Stimulated activated CD8-positive, alpha-beta memory T cell treated with anti-CD3 and anti-CD28 coated beads, Interleukin-7, amount 100 ng/mL, for 24 hours (primary cell): ENCODE results near the gene STPG3.
A peak's percentile ranks its signal among the peaks of the same experiment; 100 is the strongest.
"Not testable (repeated sequence)": the region's sequence is repeated elsewhere in the genome, so short reads cannot be mapped to it uniquely, and the experiment has no call there.

ENCODE experiments used
- DNase-seq: peaks from one replicate; pipeline ENCODE4 v3.0.0-alpha.2; 2020; ENCODE audit warnings: low read depth

Gene STPG3

DNA sequence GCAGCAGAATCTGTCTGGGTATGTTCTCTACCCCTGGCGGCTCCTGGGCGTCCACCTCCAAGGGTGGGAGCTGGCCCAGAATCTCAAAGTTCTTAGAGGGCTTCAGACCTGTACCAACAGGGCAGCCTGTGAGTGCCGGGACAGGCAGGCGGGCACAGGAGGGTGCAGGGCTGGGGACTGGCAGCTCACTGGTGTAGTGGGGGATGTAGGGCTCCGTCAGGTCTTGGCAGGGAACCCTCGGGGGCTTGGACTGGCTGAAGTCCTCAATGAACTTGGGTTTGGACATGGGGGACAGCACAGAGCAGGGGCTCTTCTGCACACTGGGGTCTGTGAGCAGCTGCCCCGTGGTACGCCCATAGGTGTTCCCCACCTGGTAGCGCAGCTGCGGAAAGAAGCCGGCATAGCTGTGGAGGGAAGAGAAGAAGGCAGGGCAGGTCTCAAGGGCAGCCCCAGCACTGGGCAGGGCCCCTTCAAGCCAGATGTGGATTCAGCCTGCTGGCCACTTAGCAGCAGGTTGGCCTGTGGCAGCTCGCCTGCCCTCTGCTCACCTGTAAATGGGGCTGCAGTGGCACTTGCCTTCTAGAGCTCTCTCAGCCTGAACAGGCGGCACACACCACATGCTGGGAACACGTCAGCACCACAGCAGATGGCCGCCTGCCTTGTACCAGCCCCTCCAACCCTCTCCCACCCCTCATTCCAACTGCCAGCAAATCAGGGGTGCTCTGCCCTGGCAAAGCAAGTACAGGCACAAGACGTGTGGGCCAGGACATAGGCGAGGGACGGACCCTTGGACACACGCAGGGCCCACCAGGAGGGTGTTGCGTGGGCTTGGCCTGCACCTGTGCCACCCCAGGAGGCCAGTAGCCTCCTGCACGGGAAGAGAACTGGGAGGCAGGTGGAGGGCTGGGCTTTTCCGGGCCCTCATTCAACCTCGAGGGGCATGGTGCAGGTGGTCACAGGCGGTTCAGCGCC, 5.3 kb upstream of the STPG3 start:
- DNase-seq: no peak

DNA sequence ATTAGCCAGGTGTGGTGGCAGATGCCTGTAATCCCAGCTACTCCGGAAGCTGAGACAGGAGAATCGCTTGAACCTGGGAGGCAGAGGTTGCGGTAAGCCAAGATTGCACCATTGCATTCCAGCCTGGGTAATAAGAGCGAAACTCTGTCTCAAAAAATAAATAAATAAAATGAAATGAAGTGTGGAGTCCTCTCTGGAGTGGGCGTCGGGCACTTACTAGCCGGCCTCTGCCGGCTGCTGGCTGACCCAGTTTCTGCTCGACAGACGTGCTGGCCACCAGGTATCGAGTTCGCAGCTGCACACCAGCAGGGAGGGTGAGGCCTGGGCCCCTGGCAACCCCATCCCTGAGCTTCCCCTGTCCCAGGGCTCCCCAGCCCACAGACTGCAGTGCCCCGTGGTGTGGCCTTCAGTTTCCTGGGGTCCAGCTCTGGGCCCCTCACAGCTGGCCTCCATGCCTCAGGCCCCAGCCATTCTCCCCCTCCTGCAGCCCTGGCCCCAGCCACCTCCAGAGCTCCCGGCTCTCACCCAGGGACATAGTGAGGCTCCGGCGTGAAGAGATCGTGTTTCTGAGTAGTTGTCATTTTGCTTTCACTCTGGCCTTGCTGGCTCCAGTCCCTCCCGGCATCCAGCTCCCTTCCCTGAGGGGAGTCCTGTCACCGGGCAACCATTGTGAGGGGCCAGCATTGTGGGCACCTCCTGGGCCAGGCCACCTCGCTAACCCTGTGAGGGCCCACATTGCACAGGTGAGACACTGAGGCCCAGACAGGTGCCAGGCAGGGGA, 3.8 kb upstream of the STPG3 start:
- DNase-seq: no peak

DNA sequence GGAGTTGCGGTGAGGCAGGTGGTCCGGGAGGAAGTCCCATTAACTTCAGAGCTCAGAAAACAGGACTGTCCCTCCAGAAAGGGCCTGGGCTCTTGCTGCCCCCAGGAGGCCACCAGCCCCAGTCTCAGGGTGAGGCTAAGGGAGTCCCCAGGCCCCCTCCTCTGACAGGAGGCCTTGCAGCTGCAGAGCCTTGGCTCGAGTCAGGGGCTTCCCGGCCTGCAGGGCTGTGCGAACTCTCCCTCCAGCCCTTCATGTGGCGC, 3.2 kb upstream of the STPG3 start:
- DNase-seq: no peak

DNA sequence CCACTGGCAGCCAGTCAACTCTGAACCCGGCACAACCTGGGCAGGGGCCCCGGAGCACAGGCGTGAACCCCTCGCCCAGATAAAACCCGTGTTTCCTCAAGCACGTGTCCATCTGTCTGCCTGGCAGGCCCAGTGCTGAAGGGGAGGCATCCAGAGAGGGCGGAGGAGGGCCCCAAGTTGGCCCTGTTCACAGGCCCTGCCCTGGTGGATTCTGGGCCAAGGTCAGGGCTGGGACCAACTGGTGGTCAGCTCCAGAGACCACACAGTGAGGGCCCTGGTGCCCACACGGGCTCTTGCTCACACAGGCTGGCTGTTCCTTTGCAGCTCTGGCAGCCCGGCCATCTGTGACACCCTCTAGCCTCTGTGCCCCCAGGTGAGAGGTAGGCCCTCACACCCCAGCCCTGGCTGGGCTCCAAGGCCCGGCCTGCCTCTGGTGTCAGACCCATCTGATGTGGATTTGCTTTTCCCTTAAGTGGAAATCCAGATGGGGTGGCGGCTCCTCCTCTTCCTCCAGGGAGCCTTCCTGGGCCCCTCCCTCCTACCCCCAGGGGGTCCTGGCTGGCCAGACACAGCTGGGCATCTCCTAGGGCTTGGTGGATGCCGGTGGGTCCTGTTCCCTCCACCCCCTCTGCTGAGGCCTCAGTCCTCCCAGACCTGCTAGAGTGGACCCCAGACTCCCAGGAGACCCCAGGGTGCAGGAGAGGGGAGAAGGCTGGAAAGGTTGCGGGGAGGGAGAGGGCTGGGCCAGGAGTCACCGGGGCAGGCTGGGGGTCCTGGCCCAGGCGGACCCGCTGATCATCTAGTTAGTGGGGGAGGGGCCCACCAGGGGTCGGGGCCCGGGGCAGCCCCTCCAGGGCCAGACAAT, 525 bp upstream of the STPG3 start:
- DNase-seq: no peak

DNA sequence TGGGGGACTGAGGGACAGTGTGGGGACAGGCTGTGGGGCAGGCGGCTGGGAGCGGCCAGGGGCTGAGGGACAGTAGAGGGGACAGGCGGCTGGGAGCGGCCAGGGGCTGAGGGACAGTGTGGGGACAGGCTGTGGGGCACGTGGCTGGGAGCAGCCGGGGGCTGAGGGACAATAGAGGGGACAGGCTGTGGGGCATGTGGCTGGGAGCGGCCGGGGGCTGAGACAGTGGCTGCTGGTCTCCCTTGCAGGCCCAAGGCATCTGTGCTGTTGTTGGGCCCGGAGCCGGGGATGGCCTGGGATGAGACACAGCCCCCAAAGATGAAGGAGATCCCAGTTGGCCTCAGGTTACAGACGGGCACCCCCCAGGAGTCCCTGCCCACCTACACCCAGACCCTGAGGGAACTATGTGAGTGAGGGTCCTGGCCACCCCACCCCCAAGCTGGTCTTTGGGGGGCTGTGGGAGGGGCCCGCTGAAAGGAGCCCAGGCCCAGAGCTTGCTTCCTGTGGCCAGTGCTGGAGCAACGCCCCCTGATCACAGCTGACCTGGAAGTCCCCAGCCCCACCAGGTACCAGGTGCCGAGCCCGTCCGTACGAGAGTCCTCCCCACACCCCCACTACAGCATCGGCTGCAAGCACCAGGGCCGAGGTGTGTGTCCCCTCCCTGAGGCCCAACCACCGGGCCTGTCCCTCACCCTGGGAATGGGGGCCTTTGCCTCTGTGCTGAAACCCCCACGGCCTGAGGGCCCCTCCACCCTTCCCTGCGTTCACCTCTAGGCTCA, 593 bp downstream of the STPG3 start:
- no peak for DNase-seq

DNA sequence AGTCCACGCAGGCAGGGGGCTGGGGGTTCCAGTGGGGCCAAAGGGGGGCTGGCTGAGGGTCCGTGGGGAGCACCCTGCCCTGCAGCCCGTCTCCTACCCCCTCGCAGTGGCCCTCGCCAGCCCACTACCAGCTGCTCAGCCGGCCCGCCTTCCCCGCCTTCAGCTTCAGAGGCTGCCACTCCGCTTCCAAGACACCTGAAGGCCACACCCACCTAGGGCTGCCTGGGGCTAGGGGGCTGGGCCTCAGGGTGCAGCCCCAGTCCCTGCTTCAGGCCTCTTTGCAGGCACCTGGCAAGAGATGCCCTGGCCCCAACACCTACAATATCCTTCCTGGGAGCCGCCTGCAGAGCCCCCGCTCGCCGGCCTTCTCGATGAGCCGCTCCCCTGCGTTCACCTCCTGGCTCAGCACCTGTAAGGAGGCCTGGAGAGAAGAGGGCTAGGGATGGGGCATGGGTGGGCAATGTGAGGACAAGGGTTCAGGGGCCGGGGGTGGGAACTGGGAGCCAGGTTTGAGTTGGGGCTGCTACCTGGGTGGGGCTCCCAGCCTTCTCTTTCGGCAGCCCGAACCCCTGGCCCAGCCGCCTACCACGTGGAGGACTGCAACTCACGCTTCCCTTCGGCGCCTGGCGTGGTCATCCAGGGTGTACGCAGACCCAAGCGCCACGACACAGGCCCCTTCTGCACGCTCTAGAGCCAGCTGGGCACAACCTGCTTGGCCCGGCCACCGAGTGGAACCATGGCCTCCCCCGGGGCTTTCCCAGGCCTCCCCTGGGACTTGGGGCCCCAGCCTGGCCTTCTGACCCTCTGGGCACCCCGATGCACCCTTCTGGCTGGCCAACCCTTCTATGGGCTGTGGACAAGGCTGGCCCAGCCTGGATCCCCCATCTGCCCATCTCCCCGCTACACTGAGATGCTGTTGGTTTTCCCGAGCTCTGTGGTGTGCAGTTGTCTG, 1.7 kb downstream of the STPG3 start:
- DNase-seq: no peak

DNA sequence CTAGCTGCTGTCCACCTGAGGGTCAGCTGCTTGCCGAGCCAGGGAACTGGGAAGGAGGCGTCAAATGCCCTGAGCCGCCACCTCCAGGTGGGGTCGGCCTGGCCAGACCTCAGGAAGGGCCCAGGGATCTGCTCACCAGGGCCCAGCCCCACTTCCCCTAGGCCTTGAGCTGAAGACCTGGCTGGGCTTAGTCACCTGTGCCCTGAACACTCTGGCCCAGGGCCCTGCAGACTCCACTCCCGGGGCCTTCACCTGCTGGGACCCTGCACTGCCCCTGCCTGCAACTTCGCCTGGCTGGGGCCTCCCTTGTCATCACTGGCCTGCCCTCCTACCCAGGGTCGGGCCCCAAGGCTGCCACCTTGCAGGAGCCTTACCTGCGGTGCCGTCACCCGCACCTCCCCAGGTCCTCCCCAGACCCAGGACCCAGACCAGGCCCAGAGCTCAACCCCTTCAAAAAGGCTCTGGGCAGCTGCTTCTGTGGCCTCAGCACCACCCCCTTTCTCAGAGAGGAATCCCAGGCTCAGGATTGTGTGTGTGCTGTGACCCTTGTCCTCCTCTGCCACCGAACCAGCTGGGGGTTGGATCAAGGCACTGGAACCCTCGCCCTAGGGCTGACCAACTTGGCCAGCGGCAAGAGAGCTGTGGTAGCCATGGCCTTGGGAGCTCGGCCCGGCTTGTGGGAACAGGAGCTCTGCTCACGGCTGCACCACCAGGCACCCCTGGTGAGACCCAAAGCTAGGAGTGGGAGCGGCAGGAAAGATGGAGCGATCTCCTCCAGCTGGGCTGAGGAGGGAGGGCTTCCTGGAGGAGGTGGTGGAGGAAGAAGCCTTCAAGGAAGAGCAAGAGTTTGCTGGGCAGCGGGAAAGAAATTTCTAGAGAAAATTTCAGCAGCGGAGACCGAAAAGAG, 2.9 kb downstream of the STPG3 start:
- no peak for DNase-seq

DNA sequence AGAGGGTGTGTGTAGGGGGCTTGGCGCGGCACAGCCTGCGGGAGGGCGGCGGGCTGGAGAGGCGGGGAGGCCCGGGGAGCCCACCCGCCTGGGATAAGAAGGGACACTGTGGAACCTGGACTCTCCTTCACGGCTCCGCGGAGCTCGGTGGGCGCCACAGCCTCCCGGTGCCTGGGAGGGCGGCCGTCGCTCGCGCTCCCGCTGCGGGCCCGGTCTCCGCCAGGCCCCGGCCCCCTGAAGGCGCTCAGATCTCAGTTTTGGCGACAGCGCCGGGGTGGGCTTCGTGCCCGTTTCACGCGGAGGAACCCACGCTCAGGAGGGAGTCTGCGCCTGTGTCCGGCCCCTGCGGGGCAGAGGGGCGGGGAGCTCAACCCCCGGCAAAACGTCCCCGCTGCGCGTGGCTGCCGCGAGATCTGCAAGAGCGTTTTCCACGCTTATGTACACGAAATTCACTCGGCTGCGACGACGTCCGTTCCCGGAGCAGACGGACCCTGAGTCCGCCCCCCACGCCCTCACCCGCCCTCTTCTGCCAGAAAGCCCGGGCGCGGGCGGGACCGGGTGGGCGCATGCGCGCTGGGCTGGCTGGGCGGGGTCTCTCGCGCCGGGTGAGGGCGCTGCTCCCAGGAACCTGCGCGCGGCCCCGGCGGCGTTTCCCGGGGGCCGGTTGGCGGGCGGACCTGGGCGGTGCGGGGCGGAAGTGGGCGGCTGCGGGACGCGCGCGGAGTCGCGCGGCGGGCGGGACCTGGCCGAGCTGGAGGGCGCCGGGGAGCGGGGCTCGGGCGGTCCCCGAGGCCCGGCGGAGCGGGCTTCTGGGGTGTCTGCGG, 3.8 kb downstream of the STPG3 start, which contains the start of gene NELFB:
TSS of gene NELFB (plus strand) at position 704 of the 824 bp plus-strand sequence.
- DNase-seq: peak; percentile 95

DNA sequence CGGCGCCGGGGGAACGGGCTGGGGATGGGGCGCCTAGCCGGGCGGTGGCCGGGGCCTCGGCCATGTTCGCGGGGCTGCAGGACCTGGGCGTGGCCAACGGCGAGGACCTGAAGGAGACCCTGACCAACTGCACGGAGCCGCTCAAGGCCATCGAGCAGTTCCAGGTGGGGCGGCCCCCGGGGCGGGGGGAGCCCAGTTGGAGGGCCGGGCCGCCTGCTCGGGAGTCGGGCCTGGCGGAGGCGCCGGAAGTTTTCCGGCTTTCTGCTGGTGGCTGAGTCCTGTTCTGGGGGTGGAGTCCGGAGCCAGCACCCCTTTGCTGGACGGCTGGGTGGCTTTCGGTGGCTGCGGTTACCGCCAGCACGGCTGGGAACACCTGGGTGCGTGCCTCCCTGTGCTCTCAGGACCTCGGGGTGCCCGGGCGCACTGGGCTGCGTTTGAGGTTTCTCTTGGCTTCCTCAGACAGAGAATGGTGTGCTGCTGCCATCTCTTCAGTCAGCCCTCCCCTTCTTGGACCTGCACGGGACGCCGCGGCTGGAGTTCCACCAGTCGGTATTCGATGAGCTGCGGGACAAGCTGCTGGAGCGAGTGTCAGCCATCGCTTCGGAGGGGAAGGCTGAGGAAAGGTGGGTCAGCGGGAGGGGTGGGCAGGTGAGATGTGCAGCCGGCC, 4.5 kb downstream of the STPG3 start:
- no peak for DNase-seq

DNA sequence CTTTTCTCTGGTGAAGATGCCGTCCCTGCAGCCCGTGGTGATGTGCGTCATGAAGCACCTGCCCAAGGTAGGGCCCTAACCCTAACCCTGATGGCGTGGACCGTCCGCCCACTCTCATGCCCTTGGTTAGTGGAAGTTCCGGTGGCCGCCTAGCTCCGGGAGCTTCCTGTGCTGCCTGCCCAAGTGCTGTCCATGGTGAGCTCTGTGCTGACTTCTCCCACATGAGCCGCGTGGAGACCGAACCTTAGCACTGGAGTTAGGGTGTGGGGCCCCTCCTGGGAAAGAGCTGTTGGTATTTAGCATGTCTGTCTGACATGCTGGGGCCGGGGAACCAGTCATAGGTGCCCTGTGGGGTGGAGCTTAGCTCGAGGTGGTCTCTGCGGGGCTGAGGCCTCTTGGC, 5.3 kb downstream of the STPG3 start:
- no peak for DNase-seq

DNA sequence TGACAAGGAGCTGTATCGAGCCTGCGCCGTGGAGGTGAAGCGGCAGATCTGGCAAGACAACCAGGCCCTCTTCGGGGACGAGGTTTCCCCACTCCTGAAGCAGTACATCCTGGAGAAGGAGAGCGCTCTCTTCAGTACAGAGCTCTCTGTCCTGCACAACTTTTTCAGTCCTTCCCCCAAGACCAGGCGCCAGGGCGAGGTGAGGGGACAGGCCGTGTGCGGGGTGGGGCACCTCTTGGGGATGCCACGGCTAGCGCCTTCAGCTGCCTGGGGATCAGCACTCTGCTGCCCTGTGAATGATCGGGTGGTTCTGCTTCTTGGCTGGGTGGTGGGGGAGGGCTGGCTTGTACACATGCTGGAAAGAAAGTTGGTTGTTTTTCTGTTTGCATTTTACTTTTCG, 5.8 kb downstream of the STPG3 start:
- no peak for DNase-seq

DNA sequence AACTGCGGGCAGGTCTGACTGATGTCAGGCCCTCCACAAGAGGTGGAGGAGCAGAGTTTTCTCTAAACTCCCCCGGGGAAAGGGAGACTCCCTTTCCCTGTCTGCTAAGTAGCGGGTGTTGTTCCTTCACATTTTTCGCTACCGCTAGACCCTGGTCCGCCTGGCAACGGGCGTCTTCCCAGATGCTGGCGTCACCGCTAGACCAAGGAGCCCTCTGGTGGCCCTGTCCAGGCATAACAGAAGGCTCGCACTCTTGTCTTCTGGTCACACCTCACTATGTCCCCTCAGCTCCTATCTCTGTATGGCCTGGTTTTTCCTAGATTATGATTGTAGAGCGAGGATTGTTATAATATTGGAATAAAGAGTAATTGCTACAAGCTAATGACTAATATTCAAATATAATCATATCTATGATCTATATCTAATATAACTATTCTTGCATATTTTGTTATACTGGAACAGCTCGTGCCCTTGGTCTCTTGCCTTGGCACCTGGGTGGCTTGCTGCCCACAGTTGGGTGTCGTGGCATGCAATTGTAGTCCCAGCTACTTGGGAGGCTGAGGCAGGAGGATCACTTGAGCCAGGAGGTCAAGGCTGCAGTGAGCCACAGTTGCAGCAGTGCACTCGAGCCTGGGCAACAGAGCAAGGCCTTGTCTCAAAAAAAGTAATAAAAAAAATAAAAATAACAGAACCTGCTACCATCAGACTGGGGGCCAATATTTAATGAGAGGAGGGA, 11.3 kb downstream of the STPG3 start:
- not testable (repeated sequence) for DNase-seq

DNA sequence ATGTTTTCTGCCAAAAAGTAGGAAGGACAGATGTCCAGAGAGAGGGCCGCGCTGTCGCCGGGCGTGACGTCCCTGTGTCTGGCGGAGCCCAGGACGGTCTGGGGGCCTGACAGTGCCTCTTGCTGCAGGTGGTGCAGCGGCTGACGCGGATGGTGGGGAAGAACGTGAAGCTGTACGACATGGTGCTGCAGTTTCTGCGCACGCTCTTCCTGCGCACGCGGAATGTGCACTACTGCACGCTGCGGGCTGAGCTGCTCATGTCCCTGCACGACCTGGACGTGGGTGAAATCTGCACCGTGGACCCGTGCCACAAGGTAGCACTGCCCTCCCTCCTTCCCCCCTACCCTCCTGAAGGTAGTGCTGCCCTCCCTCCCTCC, 11.8 kb downstream of the STPG3 start:
- DNase-seq: no peak

DNA sequence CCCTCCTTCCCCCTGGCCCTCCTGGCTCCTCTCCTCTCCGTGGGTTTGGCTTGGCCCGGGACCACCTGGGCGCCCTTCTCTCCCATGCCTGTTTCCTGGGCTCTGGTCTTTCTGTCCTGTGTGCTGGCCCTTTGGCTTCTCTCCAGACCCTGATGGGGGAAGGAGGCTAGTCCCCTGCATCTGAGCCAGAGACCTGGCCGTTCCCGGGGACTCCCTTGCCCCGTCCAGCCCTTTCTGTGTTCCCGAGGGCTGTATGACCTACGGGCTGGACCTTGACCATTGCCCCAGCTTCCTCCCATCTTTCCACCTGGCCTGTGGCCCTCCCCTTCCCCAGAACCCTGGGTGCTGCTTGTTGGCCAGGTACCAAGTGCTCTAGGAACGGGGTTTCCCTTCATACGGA, 12.4 kb downstream of the STPG3 start:
- DNase-seq: no peak

DNA sequence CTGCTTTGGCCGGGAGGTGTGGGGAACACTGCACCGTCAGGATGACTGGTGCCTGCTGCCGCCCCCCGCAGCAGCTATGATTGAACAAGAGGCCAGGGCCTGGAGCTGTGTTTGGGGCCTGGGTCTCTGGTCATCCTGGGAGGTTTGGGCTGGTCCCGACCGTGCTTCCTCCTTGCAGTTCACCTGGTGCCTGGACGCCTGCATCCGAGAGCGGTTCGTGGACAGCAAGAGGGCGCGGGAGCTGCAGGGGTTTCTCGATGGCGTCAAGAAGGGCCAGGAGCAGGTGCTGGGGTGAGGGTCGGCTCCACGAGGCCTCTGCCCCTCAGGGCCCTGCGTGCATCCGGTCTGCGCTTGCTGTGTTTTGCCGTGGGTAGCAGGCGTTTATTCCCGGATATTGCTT, 13.0 kb downstream of the STPG3 start:
- no peak for DNase-seq

DNA sequence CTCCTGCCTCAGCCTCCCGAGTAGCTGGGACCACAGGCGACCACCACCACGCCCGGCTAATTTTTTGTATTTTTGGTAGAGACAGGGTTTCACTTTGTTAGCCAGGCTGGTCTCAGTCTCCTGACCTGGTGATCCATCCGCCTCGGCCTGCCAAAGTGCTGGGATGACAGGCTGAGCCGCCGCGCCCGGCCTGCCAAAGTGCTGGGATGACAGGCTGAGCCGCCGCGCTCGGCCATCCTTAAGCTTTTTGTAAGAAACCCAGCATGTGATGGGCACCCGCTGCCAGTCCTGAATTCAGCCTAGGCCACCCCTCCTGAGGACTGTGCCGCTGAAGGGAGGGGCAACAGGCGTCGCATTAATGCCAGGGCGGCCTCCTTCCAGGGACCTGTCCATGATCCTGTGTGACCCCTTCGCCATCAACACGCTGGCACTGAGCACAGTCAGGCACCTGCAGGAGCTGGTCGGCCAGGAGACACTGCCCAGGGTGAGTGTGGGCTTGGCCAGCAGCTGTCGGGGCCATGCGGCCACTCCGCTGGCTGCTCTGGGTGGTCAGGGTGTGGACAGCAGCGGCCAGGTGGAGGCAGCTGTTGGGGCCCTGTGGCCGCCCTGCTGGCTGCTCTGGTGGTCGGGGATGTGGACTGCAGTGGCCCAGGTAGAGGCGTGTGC, 14.5 kb downstream of the STPG3 start:
- no peak for DNase-seq

DNA sequence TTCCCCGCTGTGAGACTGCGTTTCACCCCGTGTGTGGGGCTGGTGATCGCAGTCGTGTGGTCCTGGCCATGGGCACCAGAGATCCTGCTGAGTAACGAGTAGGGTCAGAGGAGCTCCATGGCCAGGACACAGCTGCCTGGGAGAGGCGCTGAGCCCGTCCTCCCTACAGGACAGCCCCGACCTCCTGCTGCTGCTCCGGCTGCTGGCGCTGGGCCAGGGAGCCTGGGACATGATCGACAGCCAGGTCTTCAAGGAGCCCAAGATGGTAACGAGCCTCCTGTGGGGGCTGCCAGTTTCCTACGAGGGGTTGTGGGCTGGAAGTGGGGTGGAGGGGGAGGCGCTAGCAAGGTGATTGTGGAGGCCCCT, 15.1 kb downstream of the STPG3 start:
- DNase-seq: no peak
